Sigmoid colon (tissue), 7 donors: ENCODE data around the gene SFXN5. TPM values are rescaled to one million over a fixed set of nuclear protein-coding genes. Genes with fewer than 3 reads are reported as not detected.

Source experiments
- DNase-seq: peaks from one replicate; pipeline ENCODE4 v3.0.0-alpha.2; 2019
- H3K27ac ChIP-seq, 4 donors: fragments of 200-600 bp; sonication (generic); one replicate each; pipeline ENCODE4 v1.5.1; 2016 to 2019; ENCODE audit warnings: mild to moderate bottlenecking in 1 of 4
- H3K27me3 ChIP-seq, 3 donors: fragments of 200-600 bp; sonication (generic); one replicate each; pipeline ENCODE4 v1.5.1; 2019; ENCODE audit warnings: mild to moderate bottlenecking in 1 of 3
- H3K36me3 ChIP-seq, 4 donors: fragments of 200-600 bp; sonication (generic); one replicate each; pipeline ENCODE4 v1.5.1; 2016 to 2019
- H3K4me1 ChIP-seq, 4 donors: fragments of 200-600 bp; sonication (generic); one replicate each; pipeline ENCODE4 v1.5.1; 2017 to 2019
- H3K4me3 ChIP-seq, 4 donors: fragments of 200-600 bp; sonication (generic); one replicate each; pipeline ENCODE4 v1.5.1; 2017 to 2019; ENCODE audit warnings: mild to moderate bottlenecking in 2 of 4, moderate library complexity in 1 of 4
- H3K9me3 ChIP-seq, 4 donors: fragments of 200-600 bp in 3 of 4; sonication (generic) in 3 of 4; one replicate each; pipeline versions ENCODE4 v1.5.1 to v1.6.1; 2013 to 2019
- EP300 ChIP-seq, 4 donors: sonication (generic); formaldehyde crosslinking; IDR thresholded peaks; one replicate each; pipeline ENCODE4 v1.6.1; 2017; ENCODE audit warnings: antibody characterized with exemption in 4 of 4
- POLR2A ChIP-seq, 2 donors: fragments of 450-650 bp; IDR thresholded peaks; one replicate each; pipeline ENCODE4 v1.6.1; 2016; ENCODE audit warnings: antibody characterized with exemption in 2 of 2, mild to moderate bottlenecking in 2 of 2, moderate library complexity in 2 of 2
- POLR2AphosphoS5 ChIP-seq, 4 donors: sonication (generic); formaldehyde crosslinking; IDR thresholded peaks; one replicate each; pipeline ENCODE4 v1.6.1; 2017; ENCODE audit warnings: antibody characterized with exemption in 4 of 4
- WGBS, 2 donors: extraction: QIAGEN DNeasy Blood & Tissue Kit; methylation state at CpG; one replicate each; pipeline ENCODE4 v1.1.7; 2013; 5-methylcytosine and 5-hydroxymethylcytosine counted together
- intact Hi-C: fragments of 100-400 bp; cut with DNase I; formaldehyde crosslinking; loops from one replicate; pipeline ENCODE4 v1.15.1; 2023
- polyA plus RNA-seq, 3 donors: library from polyadenylated mRNA; stranded (reverse); fragments of 200-250 nt; gene quantifications; one replicate each; pipeline ENCODE4 v1.2.3, GENCODE V29; 2013
- total RNA-seq, 4 donors: library from RNA; depleted of rRNA; stranded (reverse); fragments of >200 nt; gene quantifications; one replicate each; pipeline ENCODE4 v1.1.0, GENCODE V29; 2016
- TF ChIP-seq, protein P1 (sequence below), 4 experiments: fragments of 450-650 bp in 3 of 4; fragments of 200-600 bp in 1 of 4; IDR thresholded peaks; one replicate each; pipeline ENCODE4 v1.5.1; 2016 to 2019; ENCODE audit warnings: antibody characterized with exemption in 4 of 4, mild to moderate bottlenecking in 3 of 4, moderate library complexity in 2 of 4
- donor health status: healthy with polysubstance abuse.
- donor health status: Bipolar disorder and iron deficiency.
- donor health status: healthy.

Gene SFXN5
- total and polyA plus RNA-seq, 7 donors: 5.4 to 27.1 (median 11.1) TPM

DNA sequence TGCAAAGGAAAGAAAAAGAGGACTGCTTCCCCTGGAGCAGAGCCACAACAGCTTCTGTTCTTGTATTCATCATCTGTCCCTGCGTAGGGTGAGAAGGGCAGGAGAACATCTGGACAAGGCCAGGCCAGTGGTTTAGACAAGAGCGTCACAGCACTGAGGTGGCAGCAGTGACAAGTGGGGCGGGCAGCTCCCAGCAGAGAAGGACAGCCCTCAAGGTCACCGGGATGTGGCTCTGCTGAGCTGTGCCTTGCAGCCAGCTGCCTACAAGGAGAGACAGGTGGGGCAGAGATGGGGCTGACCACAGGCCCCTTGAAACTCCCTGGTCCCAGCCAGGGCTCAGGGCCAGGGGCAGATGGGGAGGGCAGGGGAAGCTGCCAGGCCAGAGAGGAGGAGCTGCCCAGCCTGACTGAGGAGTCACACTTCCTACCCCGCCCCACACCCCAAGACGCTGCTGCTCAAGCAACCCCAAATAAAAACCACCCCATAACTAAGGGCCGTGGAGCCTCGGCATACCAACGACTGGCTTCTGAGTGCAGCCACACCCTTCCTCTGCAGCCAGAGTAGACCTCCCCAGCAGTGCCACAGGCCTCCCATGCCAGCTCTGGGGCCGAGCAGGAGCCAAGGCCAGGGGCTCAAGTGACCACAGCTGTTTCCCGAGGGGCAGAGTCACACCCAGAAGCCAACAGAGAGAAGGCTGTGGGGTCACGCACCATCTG is 35.9 kb upstream of the SFXN5 start:
- 60 to 74% methylated on average over 12 of the region's 12 CpGs for WGBS, 2 donors
- no peak for DNase-seq

DNA sequence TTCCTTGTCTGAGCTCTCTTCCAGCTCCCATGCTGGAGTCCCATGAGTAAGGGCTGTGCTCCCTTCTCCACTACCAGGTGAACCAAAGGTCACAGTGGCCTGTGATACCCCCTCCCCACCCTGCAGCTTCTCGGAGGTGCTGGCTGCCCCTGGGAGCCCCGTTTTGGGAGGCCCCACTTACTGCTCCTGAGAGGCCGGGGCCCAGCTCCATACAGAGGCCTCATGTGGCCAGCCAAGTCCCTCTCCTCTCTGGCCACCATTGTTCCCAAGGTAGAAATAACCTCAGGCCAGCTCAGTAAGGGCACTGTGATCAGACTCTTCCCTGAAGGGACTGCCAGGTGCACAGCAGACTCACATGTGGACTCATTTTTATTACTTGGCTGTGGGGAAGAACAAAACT is 35.3 kb upstream of the SFXN5 start:
- Histone ChIP-seq H3K9me3 (no peaks in the 10 kb centered on the region), H3K27ac (no peak overlapping the region), H3K4me1 (peaks cover 0 to 67% (median 37%) of the 10 kb centered on the region in 4 donors), H3K36me3 (no peaks in the 10 kb centered on the region), H3K27me3 (no peaks in the 10 kb centered on the region), H3K4me3 (no peak overlapping the region)
- no peak for DNase-seq
- WGBS, 2 donors: 86 to 87% methylated on average over 3 of the region's 3 CpGs
- intact Hi-C loops: no loop called here
- TF ChIP-seq EP300 (IDR thresholded peaks at IDR 0.05): no peak
- TF ChIP-seq POLR2A (IDR thresholded peaks at IDR 0.05): no peak
- TF ChIP-seq, protein P1, sequence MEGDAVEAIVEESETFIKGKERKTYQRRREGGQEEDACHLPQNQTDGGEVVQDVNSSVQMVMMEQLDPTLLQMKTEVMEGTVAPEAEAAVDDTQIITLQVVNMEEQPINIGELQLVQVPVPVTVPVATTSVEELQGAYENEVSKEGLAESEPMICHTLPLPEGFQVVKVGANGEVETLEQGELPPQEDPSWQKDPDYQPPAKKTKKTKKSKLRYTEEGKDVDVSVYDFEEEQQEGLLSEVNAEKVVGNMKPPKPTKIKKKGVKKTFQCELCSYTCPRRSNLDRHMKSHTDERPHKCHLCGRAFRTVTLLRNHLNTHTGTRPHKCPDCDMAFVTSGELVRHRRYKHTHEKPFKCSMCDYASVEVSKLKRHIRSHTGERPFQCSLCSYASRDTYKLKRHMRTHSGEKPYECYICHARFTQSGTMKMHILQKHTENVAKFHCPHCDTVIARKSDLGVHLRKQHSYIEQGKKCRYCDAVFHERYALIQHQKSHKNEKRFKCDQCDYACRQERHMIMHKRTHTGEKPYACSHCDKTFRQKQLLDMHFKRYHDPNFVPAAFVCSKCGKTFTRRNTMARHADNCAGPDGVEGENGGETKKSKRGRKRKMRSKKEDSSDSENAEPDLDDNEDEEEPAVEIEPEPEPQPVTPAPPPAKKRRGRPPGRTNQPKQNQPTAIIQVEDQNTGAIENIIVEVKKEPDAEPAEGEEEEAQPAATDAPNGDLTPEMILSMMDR (IDR thresholded peaks at IDR 0.05): no peak
- no peak for TF ChIP-seq POLR2AphosphoS5 (IDR thresholded peaks at IDR 0.05)

More for the DNA sequence above, 35.9 kb upstream of the SFXN5 start:
- intact Hi-C loops: no loop called here
- peaks cover 0 to 73% (median 41%) of the 10 kb centered on the region in 4 donors for H3K4me1 ChIP-seq
- H3K27me3 ChIP-seq: no peaks in the 10 kb centered on the region
- no peak for TF ChIP-seq POLR2AphosphoS5 (IDR thresholded peaks at IDR 0.05)
- TF ChIP-seq, protein P1 (IDR thresholded peaks at IDR 0.05): no peak
- TF ChIP-seq POLR2A (IDR thresholded peaks at IDR 0.05): no peak
- TF ChIP-seq EP300 (IDR thresholded peaks at IDR 0.05): no peak
- H3K36me3 ChIP-seq: no peaks in the 10 kb centered on the region
- no peak overlapping the region for H3K4me3 ChIP-seq
- H3K9me3 ChIP-seq: no peaks in the 10 kb centered on the region
- H3K27ac ChIP-seq: no peak overlapping the region

DNA sequence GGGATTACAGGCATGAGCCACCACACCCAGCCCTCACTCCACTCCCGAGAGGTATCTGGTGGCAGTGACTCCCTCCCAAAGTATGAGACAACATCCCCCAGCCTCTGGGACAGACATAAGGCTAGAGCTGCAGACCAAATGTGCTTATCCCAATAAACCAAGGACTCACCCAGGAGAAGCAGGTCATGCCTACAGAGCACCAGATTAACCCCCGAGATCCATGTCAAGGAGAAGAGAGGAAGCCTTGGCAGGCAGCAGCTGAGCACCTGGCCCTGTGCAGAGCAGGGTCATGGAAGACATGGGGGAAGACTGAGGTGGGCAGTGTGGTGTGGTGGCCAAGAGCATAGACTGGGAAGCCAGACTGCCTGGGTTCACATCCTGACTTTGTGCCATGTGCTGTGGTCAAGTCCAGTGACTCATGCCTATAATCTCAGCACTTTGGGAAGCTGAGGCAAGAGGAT is 34.0 kb upstream of the SFXN5 start:
- TF ChIP-seq POLR2AphosphoS5 (IDR thresholded peaks at IDR 0.05) (no peak), POLR2A (IDR thresholded peaks at IDR 0.05) (no peak), EP300 (IDR thresholded peaks at IDR 0.05) (no peak)
- TF ChIP-seq, protein P1 (IDR thresholded peaks at IDR 0.05): no peak
- no peaks in the 10 kb centered on the region for H3K9me3 ChIP-seq
- no peak overlapping the region for H3K4me3 ChIP-seq
- H3K4me1 ChIP-seq: peaks cover 0 to 55% (median 24%) of the 10 kb centered on the region in 4 donors
- H3K27ac ChIP-seq: no peak overlapping the region
- intact Hi-C loops: no loop called here
- no peaks in the 10 kb centered on the region for H3K36me3 ChIP-seq
- no peak for DNase-seq
- 95 to 96% methylated on average over 2 of the region's 2 CpGs for WGBS, 2 donors
- H3K27me3 ChIP-seq: no peaks in the 10 kb centered on the region

DNA sequence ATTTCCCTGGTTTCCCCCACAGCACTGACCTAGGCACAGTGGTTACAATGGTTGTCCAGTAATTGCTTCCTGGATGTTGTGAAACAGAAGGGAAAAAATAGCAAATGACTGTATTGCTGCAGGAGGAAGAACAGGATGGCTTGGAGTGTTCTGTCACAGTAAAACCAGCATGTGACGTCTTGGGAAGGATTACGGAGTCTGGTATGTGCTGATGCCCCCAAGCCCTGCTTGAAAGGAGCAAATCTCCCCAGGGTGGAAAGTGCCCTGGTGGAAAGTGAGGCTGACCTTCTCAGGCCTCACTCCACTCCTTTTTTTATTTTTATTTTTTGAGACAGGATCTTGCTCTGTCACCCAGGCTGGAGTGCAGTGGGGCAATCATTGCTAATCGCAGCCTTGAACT is 33.4 kb upstream of the SFXN5 start:
- H3K36me3 ChIP-seq: no peaks in the 10 kb centered on the region
- peaks cover 0 to 49% (median 18%) of the 10 kb centered on the region in 4 donors for H3K4me1 ChIP-seq
- 93 to 94% methylated on average over 3 of the region's 3 CpGs for WGBS, 2 donors
- intact Hi-C loops: no loop called here
- TF ChIP-seq, protein P1 (IDR thresholded peaks at IDR 0.05): no peak
- TF ChIP-seq POLR2AphosphoS5 (IDR thresholded peaks at IDR 0.05) (no peak), POLR2A (IDR thresholded peaks at IDR 0.05) (no peak), EP300 (IDR thresholded peaks at IDR 0.05) (no peak)
- H3K27me3 ChIP-seq: no peaks in the 10 kb centered on the region
- no peaks in the 10 kb centered on the region for H3K9me3 ChIP-seq
- no peak overlapping the region for H3K4me3 ChIP-seq
- no peak for DNase-seq
- H3K27ac ChIP-seq: no peak overlapping the region
